HEK293 (cell line): ENCODE data around the gene S100A2.

Source experiments
- BCL11A ChIP-seq: fragments of 450-650 bp; formaldehyde crosslinking; IDR thresholded peaks from 2 replicates; pipeline ENCODE4 v1.5.1; 2016; ENCODE audit warnings: low read depth, missing biosample characterization, missing genetic modification characterization
- CTCF ChIP-seq: fragments of 450-650 bp; formaldehyde crosslinking; IDR thresholded peaks from 2 replicates; pipeline ENCODE4 v1.5.1; 2016; ENCODE audit warnings: missing biosample characterization, missing genetic modification characterization
- OVOL3 ChIP-seq: fragments of 450-650 bp; formaldehyde crosslinking; IDR thresholded peaks from 2 replicates; pipeline ENCODE4 v1.5.1; 2016; ENCODE audit warnings: missing biosample characterization, missing genetic modification characterization
- SETDB1 ChIP-seq: IDR thresholded peaks from one replicate; pipeline ENCODE4 v1.6.1; 2017; ENCODE audit warnings: mild to moderate bottlenecking, low read length, moderate library complexity, mixed read lengths; ENCODE audit not compliant: insufficient read length
- WT1 ChIP-seq: fragments of 450-650 bp; formaldehyde crosslinking; IDR thresholded peaks from 2 replicates; pipeline ENCODE4 v1.5.1; 2016; ENCODE audit warnings: missing biosample characterization, missing genetic modification characterization
- YY1 ChIP-seq: fragments of 450-650 bp; formaldehyde crosslinking; IDR thresholded peaks from 2 replicates; pipeline ENCODE4 v1.5.1; 2018; ENCODE audit warnings: missing biosample characterization, missing genetic modification characterization
- ZNF274 ChIP-seq, 2 experiments: fragments of 200-500 bp in 1 of 2; fragments of 450-650 bp in 1 of 2; sonication (Bioruptor generic) in 1 of 2; formaldehyde crosslinking in 1 of 2; IDR thresholded peaks; 2 replicates each; pipeline versions ENCODE4 v1.5.1 to v1.6.1; 2014 to 2016; ENCODE audit warnings: borderline replicate concordance in 1 of 2, inconsistent platforms in 1 of 2, low read length in 1 of 2, missing biosample characterization in 1 of 2, missing genetic modification characterization in 1 of 2
- ZNF366 ChIP-seq: fragments of 450-650 bp; formaldehyde crosslinking; conservative IDR thresholded peaks from 2 replicates; pipeline ENCODE4 v1.5.1; 2016; ENCODE audit warnings: missing biosample characterization, missing genetic modification characterization
- ZNF76 ChIP-seq: fragments of 450-650 bp; formaldehyde crosslinking; IDR thresholded peaks from 2 replicates; pipeline ENCODE4; 2016; ENCODE audit warnings: low read depth, missing biosample characterization, missing genetic modification characterization, borderline replicate concordance
- TF ChIP-seq, protein P1 (sequence below): fragments of 450-650 bp; formaldehyde crosslinking; IDR thresholded peaks from 2 replicates; pipeline ENCODE4 v1.5.1; 2016; ENCODE audit warnings: missing biosample characterization, missing genetic modification characterization
- TF ChIP-seq, protein P2 (sequence below): fragments of 450-650 bp; formaldehyde crosslinking; optimal IDR thresholded peaks from 2 replicates; pipeline ENCODE3; 2016; ENCODE audit warnings: missing biosample characterization, mild to moderate bottlenecking, missing genetic modification characterization
- TF ChIP-seq, protein P3 (sequence below): fragments of 450-650 bp; formaldehyde crosslinking; IDR thresholded peaks from 2 replicates; pipeline ENCODE4 v1.5.1; 2016; ENCODE audit warnings: missing biosample characterization, missing genetic modification characterization
- TF ChIP-seq, protein P4 (sequence below): fragments of 450-650 bp; formaldehyde crosslinking; IDR thresholded peaks from 2 replicates; pipeline ENCODE4 v1.5.1; 2017; ENCODE audit warnings: missing biosample characterization, mild to moderate bottlenecking, missing genetic modification characterization, moderate library complexity

GRCh38 chr1:153543736-153544135, 21.9 kb downstream of the S100A2 start:
- TF ChIP-seq, protein P1, sequence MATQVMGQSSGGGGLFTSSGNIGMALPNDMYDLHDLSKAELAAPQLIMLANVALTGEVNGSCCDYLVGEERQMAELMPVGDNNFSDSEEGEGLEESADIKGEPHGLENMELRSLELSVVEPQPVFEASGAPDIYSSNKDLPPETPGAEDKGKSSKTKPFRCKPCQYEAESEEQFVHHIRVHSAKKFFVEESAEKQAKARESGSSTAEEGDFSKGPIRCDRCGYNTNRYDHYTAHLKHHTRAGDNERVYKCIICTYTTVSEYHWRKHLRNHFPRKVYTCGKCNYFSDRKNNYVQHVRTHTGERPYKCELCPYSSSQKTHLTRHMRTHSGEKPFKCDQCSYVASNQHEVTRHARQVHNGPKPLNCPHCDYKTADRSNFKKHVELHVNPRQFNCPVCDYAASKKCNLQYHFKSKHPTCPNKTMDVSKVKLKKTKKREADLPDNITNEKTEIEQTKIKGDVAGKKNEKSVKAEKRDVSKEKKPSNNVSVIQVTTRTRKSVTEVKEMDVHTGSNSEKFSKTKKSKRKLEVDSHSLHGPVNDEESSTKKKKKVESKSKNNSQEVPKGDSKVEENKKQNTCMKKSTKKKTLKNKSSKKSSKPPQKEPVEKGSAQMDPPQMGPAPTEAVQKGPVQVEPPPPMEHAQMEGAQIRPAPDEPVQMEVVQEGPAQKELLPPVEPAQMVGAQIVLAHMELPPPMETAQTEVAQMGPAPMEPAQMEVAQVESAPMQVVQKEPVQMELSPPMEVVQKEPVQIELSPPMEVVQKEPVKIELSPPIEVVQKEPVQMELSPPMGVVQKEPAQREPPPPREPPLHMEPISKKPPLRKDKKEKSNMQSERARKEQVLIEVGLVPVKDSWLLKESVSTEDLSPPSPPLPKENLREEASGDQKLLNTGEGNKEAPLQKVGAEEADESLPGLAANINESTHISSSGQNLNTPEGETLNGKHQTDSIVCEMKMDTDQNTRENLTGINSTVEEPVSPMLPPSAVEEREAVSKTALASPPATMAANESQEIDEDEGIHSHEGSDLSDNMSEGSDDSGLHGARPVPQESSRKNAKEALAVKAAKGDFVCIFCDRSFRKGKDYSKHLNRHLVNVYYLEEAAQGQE (tag by site-specific recombination): no peak
- TF ChIP-seq CTCF (tag by site-specific recombination): no peak
- no peak for TF ChIP-seq BCL11A
- no peak for TF ChIP-seq OVOL3
- no peak for TF ChIP-seq ZNF76 (tag by site-specific recombination)
- TF ChIP-seq WT1: no peak
- TF ChIP-seq, protein P2, sequence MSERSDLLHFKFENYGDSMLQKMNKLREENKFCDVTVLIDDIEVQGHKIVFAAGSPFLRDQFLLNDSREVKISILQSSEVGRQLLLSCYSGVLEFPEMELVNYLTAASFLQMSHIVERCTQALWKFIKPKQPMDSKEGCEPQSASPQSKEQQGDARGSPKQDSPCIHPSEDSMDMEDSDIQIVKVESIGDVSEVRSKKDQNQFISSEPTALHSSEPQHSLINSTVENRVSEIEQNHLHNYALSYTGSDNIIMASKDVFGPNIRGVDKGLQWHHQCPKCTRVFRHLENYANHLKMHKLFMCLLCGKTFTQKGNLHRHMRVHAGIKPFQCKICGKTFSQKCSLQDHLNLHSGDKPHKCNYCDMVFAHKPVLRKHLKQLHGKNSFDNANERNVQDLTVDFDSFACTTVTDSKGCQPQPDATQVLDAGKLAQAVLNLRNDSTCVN (tag by site-specific recombination): no peak
- TF ChIP-seq, protein P3, sequence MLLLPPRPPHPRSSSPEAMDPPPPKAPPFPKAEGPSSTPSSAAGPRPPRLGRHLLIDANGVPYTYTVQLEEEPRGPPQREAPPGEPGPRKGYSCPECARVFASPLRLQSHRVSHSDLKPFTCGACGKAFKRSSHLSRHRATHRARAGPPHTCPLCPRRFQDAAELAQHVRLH: no peak
- TF ChIP-seq ZNF366 (tag by site-specific recombination): no peak
- TF ChIP-seq SETDB1: no peak
- TF ChIP-seq, protein P4, sequence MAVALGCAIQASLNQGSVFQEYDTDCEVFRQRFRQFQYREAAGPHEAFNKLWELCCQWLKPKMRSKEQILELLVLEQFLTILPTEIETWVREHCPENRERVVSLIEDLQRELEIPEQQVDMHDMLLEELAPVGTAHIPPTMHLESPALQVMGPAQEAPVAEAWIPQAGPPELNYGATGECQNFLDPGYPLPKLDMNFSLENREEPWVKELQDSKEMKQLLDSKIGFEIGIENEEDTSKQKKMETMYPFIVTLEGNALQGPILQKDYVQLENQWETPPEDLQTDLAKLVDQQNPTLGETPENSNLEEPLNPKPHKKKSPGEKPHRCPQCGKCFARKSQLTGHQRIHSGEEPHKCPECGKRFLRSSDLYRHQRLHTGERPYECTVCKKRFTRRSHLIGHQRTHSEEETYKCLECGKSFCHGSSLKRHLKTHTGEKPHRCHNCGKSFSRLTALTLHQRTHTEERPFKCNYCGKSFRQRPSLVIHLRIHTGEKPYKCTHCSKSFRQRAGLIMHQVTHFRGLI: no peak
- TF ChIP-seq ZNF274 (IDR thresholded peaks at IDR 0.05; ENCODE audit: low read length): no peak
- no peak for TF ChIP-seq ZNF274 (tag by site-specific recombination; IDR thresholded peaks at IDR 0.05; ENCODE audit: borderline replicate concordance)
- no peak for TF ChIP-seq YY1
